Natural killer cell treated with Interleukin-12 subunit alpha and Interleukin-12 subunit beta and Interleukin-15 and Interleukin-18, amount 100 ng/mL, for 72 hours (primary cell): ENCODE data around the gene TBR1. TPM values are rescaled to one million over a fixed set of nuclear protein-coding genes. Genes with fewer than 3 reads are reported as not detected.

Experiments
- ATAC-seq, 2 donors: fragments of 150-1000 bp; cut with Tn5 transposase in 1 of 2; sonication (Bioruptor Pico), chemical (Tn5 transposase) in 1 of 2; 2 replicates each; pipeline ENCODE4 v1.10.0; 2021
- DNase-seq: peaks from one replicate; pipeline ENCODE4 v3.0.0; 2022; ENCODE audit warnings: low spot score
- H3K27ac Mint-ChIP-seq, 2 donors: 1 replicate in 1 of 2; 2 replicates in 1 of 2; pipeline ENCODE4 v1.8.0; 2022; ENCODE audit warnings: mixed read lengths in 2 of 2, mild to moderate bottlenecking in 1 of 2, moderate library complexity in 1 of 2
- H3K27me3 Mint-ChIP-seq, 2 donors: 1 replicate in 1 of 2; 2 replicates in 1 of 2; pipeline ENCODE4 v1.8.0; 2022; ENCODE audit warnings: mixed read lengths in 2 of 2
- H3K36me3 Mint-ChIP-seq: one replicate; pipeline ENCODE4 v1.8.0; 2022; ENCODE audit warnings: mixed read lengths
- H3K4me1 Mint-ChIP-seq, 2 donors: 1 replicate in 1 of 2; 2 replicates in 1 of 2; pipeline ENCODE4 v1.8.0; 2022; ENCODE audit warnings: low read depth in 2 of 2, mixed read lengths in 2 of 2, mild to moderate bottlenecking in 1 of 2
- H3K4me3 Mint-ChIP-seq: one replicate; pipeline ENCODE4 v1.8.0; 2022; ENCODE audit warnings: mixed read lengths
- H3K9me3 Mint-ChIP-seq: 2 replicates; pipeline ENCODE4 v1.8.0; 2022; ENCODE audit warnings: mixed read lengths
- total RNA-seq, 2 donors: library from RNA; stranded (reverse); gene quantifications; one replicate each; pipeline ENCODE4 v1.2.3, GENCODE V29; 2022

Gene TBR1
- total RNA-seq, 2 donors from 2014 or later: 0.05 TPM; not detected in 1

DNA sequence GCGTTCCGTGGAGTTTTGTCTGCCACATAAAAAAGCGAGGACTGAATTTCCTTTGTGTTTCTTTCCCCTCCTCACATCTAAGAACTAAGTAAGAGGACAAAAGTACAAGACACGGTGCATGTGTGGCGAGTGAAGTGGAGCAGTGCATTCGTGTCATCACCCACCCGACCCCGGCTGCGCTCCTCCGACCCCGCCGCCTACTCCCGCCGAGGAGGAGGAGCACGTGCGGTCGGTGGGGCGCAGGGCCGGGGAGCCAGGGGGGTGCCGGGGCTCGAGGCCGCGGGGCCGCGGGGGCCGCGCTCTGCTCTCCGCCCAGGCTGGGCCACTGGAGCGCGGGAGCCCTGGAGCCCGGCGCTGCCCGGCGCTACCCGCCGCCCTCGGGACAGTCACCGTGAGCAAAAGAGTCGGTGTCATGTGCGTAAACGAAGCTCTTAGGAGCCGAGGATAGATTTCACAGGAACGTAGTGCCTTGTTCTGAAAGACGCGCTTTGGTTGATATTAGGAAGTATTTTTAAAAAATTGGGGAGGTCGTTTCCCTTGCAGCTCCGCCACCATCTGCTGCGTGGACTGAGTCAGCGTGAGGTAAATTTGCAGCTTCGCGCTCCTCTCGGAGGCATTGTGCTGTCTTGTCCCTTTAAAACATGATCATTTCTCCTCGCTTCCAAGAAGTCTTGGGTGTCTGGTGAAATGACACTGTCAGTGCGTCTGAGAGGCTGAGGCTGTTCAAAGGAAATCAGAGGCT, 11.0 kb downstream of the TBR1 start:
- Mint-ChIP-seq H3K27ac (no peak overlapping the region), H3K9me3 (no peaks in the 10 kb centered on the region), H3K4me3 (peak overlapping the region; percentile 67), H3K27me3 (peaks cover 54 to 79% of the 10 kb centered on the region in 2 donors), H3K4me1 (peaks cover 14 to 19% of the 10 kb centered on the region in 2 donors), H3K36me3 (peaks cover 21% of the 10 kb centered on the region)
- ATAC-seq: peak; percentile 24 to 25
- no peak for DNase-seq

DNA sequence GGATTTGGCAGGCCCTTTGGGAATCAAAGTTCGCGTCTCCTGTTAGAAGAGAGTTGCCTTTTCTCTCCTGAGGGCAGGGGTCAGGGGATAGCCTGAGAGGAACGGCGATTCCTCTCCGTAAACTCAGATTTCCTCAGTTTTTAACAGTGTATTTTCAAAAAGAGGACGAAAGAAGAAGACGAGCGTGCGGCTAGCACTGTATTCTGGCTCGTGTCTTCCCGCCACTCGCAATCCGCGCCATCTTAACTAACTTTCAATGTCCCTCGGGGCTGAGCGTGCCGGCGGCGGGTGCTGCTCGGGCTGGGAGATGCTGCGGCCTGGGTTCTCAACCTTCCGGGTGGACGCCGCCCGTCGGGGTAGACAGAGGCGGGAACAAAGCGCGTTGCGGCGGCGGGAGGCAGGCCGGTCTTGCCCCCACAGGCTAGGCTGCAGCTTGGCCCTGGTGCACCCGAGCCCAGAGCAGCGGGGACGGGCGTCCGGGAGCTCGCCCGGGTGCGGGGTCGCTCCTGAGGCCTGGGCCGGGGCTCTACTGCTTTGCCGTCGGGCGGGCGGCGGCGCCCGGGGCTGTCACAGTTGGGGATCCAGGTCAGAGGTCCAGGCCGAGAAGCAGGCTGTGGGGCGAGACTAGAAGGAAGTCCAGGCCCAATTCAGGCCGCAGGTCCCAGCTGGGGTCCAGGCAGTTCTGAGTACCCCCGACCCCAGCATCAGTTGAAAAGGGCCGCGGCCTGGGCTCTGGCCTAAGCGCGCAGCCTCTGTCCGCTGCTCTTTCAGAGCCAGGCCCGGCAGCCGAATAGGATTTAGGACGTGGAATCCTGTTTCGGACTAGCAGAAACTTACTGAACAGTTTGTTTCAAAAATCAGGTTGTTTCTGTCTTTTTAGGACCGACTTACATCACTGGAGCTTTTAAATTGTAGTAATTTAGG, 11.8 kb downstream of the TBR1 start:
- peak in 1 of 2 donors; percentile 39 for ATAC-seq

DNA sequence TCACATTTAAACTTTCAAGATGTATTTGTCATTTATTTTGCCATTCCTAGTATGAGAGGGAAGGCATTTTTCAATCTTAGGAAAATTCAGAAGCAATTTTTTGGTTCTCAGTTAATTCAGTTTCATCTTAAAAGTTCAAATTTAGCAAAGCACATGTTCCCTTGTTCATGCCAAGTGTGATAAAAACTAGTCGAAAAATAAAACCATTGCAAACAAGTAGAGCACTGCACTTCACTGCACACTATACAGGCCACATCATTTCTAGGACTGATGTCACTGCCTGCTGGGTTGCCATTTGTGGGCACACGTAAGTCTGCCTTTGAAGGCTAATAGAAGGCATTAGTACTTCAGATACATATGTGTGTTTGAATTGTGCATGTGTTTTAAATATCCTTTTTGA, 14.3 kb downstream of the TBR1 start:
- peaks cover 12% of the 10 kb centered on the region for H3K36me3 Mint-ChIP-seq
- peaks cover 4 to 11% of the 10 kb centered on the region in 2 donors for H3K4me1 Mint-ChIP-seq
- peaks cover 50 to 80% of the 10 kb centered on the region in 2 donors for H3K27me3 Mint-ChIP-seq

More for the DNA sequence above, 11.8 kb downstream of the TBR1 start:
- Mint-ChIP-seq H3K27me3 (peaks cover 51 to 77% of the 10 kb centered on the region in 2 donors), H3K27ac (no peak overlapping the region), H3K36me3 (peaks cover 21% of the 10 kb centered on the region), H3K4me1 (peaks cover 14 to 19% of the 10 kb centered on the region in 2 donors), H3K9me3 (no peaks in the 10 kb centered on the region), H3K4me3 (peak overlapping the region; percentile 67)
- DNase-seq: no peak

DNA sequence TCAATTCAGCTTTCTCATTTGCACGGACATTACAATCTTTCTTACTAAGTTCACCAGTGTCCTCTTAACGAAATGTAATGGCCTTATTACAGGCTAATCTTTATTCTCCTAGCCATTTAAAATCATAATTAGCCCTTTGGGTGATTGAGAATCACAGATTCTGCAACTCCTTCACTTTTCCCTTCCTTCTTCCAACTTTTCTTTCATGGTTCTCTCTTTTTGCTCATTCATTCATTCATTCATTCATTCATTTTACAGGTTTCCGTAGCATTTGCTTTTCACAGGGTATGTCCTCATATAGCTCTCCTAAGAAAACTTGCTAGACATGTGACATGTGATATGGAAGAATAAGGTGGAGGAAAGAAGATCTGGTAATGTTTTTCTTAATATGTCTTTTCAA, 16.0 kb downstream of the TBR1 start:
- Mint-ChIP-seq H3K27me3 (peaks cover 43 to 65% of the 10 kb centered on the region in 2 donors), H3K9me3 (no peaks in the 10 kb centered on the region), H3K36me3 (peaks cover 5% of the 10 kb centered on the region), H3K27ac (no peak overlapping the region), H3K4me3 (no peak overlapping the region), H3K4me1 (peaks cover 4 to 6% of the 10 kb centered on the region in 2 donors)
- ATAC-seq: no peak
- DNase-seq: no peak

More for the DNA sequence above, 14.3 kb downstream of the TBR1 start:
- ATAC-seq (no peak), DNase-seq (no peak)
- no peak overlapping the region for H3K4me3 Mint-ChIP-seq
- H3K27ac Mint-ChIP-seq: no peak overlapping the region
- no peaks in the 10 kb centered on the region for H3K9me3 Mint-ChIP-seq

DNA sequence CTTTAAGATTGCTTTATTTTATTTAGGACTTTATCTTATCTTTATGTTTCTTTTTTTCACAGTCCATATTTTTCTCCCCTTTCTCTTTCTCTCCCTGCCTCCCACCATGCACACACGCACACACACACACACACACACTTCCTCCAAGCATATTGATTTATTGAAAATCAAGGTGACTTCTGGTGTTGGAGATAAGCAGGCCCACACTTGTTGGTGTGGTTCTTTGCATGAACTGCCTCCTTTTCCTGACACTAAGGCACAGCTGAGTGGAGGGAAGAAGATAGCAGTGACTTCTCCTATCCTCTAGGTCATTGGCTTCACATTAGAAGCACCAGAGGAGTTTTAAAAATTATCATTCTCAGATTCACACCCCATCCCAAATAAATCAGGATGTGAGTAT, 18.0 kb downstream of the TBR1 start:
- Mint-ChIP-seq H3K27me3 (peaks cover 39 to 64% of the 10 kb centered on the region in 2 donors), H3K4me1 (no peaks in the 10 kb centered on the region), H3K27ac (no peak overlapping the region), H3K4me3 (no peak overlapping the region), H3K9me3 (no peaks in the 10 kb centered on the region), H3K36me3 (no peaks in the 10 kb centered on the region)
- DNase-seq (no peak), ATAC-seq (no peak)

DNA sequence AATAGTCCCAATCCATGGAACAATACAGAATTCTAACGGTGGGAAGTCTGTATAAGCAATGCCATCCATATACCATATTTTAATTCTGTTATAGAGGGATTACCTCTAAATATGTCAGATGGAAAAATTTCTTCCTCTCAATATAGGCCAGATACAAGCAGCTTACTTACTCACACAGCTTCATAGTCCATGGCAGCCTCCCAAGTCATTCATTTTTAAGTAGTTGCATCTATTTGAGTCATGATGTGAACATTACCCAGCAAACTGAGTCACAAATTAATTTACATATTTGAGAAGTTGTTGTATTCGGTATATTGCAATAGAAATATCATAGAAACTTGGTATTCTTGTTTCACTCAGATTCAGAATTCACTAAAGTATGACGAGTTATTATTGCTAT, 20.3 kb downstream of the TBR1 start:
- Mint-ChIP-seq H3K27ac (no peak overlapping the region), H3K4me3 (no peak overlapping the region), H3K4me1 (no peaks in the 10 kb centered on the region), H3K27me3 (peaks cover 31 to 47% of the 10 kb centered on the region in 2 donors), H3K9me3 (no peaks in the 10 kb centered on the region), H3K36me3 (no peaks in the 10 kb centered on the region)
- ATAC-seq (no peak), DNase-seq (no peak)

DNA sequence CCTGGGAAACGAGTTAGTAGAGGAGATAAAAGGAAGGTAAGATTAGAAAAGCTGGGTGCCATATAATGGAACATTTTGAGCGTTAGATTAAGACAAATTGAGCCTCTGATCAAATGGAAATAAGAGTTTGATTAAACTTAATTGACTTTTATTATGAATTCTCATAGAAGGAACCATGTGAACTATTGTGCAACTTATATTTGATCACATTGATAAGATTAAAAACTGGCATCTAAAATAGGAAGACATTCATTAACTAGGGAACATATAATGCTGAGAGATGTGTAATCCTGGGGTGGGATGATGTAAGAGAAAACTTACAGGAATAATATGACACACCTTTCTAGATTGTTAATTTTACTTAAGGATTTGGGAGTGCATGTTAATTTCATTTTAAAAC, 22.5 kb downstream of the TBR1 start:
- H3K9me3 Mint-ChIP-seq: no peaks in the 10 kb centered on the region
- no peak for DNase-seq
- no peak overlapping the region for H3K27ac Mint-ChIP-seq
- H3K4me3 Mint-ChIP-seq: no peak overlapping the region
- no peaks in the 10 kb centered on the region for H3K4me1 Mint-ChIP-seq
- peaks cover 25 to 41% of the 10 kb centered on the region in 2 donors for H3K27me3 Mint-ChIP-seq
- no peak for ATAC-seq
- H3K36me3 Mint-ChIP-seq: no peaks in the 10 kb centered on the region

DNA sequence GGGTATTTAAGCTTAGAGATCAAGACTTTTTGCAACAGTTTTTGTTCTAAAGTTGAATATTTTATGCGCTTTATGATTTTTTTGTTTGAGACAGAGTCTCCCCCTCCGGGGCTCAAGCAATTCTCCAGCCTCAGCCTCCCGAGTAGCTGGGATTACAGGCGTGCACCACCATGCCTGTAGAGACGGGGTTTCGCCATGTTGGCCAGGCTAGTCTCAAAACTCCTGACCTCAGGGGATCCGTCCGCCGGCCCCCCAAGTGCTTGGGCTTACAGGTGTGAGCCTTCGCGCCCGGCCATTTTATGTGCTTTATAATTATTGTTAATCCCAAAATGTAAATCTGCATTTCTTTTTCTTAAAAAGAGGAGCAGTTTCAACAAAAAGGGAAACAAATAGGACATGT, 29.0 kb downstream of the TBR1 start:
- Mint-ChIP-seq H3K9me3 (no peaks in the 10 kb centered on the region), H3K36me3 (no peaks in the 10 kb centered on the region), H3K4me3 (no peak overlapping the region), H3K27ac (no peak overlapping the region), H3K27me3 (peaks cover 15 to 31% of the 10 kb centered on the region in 2 donors), H3K4me1 (no peaks in the 10 kb centered on the region)
- ATAC-seq: no peak
- DNase-seq: no peak

DNA sequence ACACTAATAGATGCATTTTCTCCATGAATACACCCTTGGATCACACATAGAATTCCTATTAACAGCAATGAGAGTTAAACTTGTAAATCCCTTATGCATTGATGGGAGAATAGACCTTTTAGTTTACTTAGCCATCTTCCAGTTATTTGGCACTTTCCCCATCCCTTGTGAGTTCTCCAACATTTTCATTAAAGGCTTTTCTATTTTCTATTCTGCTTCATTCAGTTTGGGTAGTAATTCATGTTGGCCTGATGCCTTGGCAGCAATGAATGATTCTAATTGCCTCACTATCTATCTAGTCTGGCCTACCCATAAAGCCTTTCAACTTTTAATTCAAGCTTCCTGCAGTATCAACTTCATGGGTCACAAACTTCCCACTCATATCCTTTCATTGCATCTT, 32.3 kb downstream of the TBR1 start:
- Mint-ChIP-seq H3K4me1 (no peaks in the 10 kb centered on the region), H3K27ac (no peak overlapping the region), H3K4me3 (no peak overlapping the region), H3K9me3 (no peaks in the 10 kb centered on the region), H3K27me3 (peaks cover 17 to 25% of the 10 kb centered on the region in 2 donors), H3K36me3 (no peaks in the 10 kb centered on the region)
- ATAC-seq: no peak
- no peak for DNase-seq

DNA sequence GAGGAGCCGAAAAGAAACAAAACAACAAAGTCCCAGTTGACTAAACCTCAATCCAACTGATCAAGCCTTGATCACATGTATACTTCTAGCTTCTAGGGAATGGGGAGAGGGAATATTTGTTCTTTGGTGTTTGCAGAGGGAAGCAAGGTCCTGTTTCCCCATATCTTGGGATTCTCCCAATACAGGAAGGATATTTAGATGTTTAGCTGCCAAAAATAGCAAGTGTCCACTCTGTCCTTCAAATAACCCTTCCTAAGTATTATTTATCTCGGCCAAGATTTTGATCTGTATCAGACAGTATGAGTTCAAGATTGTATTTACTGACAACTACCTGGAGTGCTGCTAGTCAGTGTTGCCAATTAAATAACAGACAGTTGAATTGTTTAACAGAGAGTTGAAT, 55.5 kb downstream of the TBR1 start:
- DNase-seq: no peak
- Mint-ChIP-seq H3K4me1 (no peaks in the 10 kb centered on the region), H3K9me3 (peaks cover 3% of the 10 kb centered on the region), H3K27ac (no peak overlapping the region), H3K27me3 (peaks cover 7 to 25% of the 10 kb centered on the region in 2 donors), H3K36me3 (no peaks in the 10 kb centered on the region), H3K4me3 (no peak overlapping the region)
- ATAC-seq: no peak

DNA sequence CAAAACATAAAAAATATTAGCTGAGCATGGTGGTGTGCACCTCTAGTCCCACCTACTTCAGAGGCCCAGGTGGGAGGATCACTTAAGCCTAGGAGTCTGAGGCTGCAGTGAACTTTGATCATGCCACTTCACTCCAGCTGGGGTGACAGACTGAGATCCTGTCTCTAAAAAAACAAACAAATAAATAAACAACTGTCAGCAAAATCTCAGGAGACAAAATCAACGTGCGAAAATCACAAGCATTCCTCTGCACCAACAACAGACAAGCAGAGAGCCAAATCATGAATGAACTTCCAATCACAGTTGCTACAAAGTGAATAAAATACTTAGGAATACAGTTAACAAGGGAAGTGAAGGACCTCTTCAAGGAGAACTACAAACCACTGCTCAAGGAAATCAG, 58.8 kb downstream of the TBR1 start:
- ATAC-seq: no peak
- Mint-ChIP-seq H3K4me3 (no peak overlapping the region), H3K27ac (no peak overlapping the region), H3K4me1 (no peaks in the 10 kb centered on the region), H3K27me3 (peaks cover 5 to 20% of the 10 kb centered on the region in 2 donors), H3K9me3 (peaks cover 3% of the 10 kb centered on the region), H3K36me3 (no peaks in the 10 kb centered on the region)
- DNase-seq: no peak
